UCSD-AML1 (cell line): ENCODE results near the gene NPRL2.

Experiments
- DNase-seq: peaks from one replicate; lab custom pipeline; 2025; ENCODE audit not compliant: unreplicated experiment; lab: John Stamatoyannopoulos, UW

NPRL2 gene

GRCh38 chr3:50351323-50351697 lies 735 bp upstream of the NPRL2 start:
- DNase-seq, result no peak

GRCh38 chr3:50350213-50350526 lies 405 bp downstream of the NPRL2 start:
- no peak for DNase-seq

- peak; percentile 71 for DNase-seq
Observed at GRCh38 chr3:50347187-50347813, 3.3 kb downstream of the NPRL2 start.

GRCh38 chr3:50345586-50346234 lies 4.9 kb downstream of the NPRL2 start, which contains the start of gene ZMYND10:
ZMYND10 (minus strand) TSS chr3:50345732; CDS start chr3:50345579, 153 bp downstream.
- DNase-seq, result no peak

GRCh38 chr3:50345008-50345407 lies 5.6 kb downstream of the NPRL2 start:
- DNase-seq, result no peak

- no peak for DNase-seq
Observed at GRCh38 chr3:50342813-50343633, 7.6 kb downstream of the NPRL2 start.

GRCh38 chr3:50341996-50342650 lies 8.5 kb downstream of the NPRL2 start:
- DNase-seq, result no peak

- no peak for DNase-seq
Observed at GRCh38 chr3:50341537-50341936, 9.0 kb downstream of the NPRL2 start.

GRCh38 chr3:50340448-50341329 lies 9.9 kb downstream of the NPRL2 start, which contains the start of gene RASSF1:
RASSF1 (minus strand) TSS chr3:50340836; CDS start chr3:50340805, 31 bp downstream.
- DNase-seq, result peak; percentile 88

- DNase-seq, result no peak
Observed at GRCh38 chr3:50340147-50340447, 10.5 kb downstream of the NPRL2 start.

- no peak for DNase-seq
Observed at GRCh38 chr3:50339485-50340146, 11.0 kb downstream of the NPRL2 start.

GRCh38 chr3:50338965-50339364 lies 11.6 kb downstream of the NPRL2 start:
- no peak for DNase-seq

- peak; percentile 98 for DNase-seq
Observed at GRCh38 chr3:50337175-50337861, 13.3 kb downstream of the NPRL2 start.

- DNase-seq, result no peak
Observed at GRCh38 chr3:50336452-50337174, 14.0 kb downstream of the NPRL2 start.

- DNase-seq, result no peak
Observed at GRCh38 chr3:50334339-50335075, 16.1 kb downstream of the NPRL2 start.

- no peak for DNase-seq
Observed at GRCh38 chr3:50333744-50334328, 16.7 kb downstream of the NPRL2 start.

- DNase-seq, result no peak
Observed at GRCh38 chr3:50331364-50331907, 19.1 kb downstream of the NPRL2 start.

GRCh38 chr3:50330330-50330729 lies 20.2 kb downstream of the NPRL2 start:
- no peak for DNase-seq
